ENCODE data around the gene ACSBG1. TPM values are rescaled to one million over a fixed set of nuclear protein-coding genes. Genes with fewer than 3 reads are reported as not detected.
A peak's percentile ranks its signal among the peaks of the same experiment; 100 is the strongest.

Gene ACSBG1
- total and polyA plus RNA-seq, 4 experiments from 2014 or later = not detected

GRCh38 chr15:78272316-78272715 is 38.0 kb upstream of the ACSBG1 start:
- Histone ChIP-seq H3K27ac (ENCODE audit: low read depth, low read length) (no peak overlapping the region), H3K36me3 (ENCODE audit: insufficient read depth, low read length) (peaks cover 6% of the 10 kb centered on the region), H3K27me3 (ENCODE audit: insufficient read depth, low read length) (no peaks in the 10 kb centered on the region), H3K4me1 (ENCODE audit: insufficient read depth, low read length) (no peaks in the 10 kb centered on the region), H3K4me3 (ENCODE audit: low read length in 2 of 2) (no peak overlapping the region), H3K9me3 (ENCODE audit: control insufficient read depth in 1 of 2, low read length in 2 of 2) (no peaks in the 10 kb centered on the region)
- H3K27ac Mint-ChIP-seq = no peak overlapping the region
- no peaks in the 10 kb centered on the region for H3K27me3 Mint-ChIP-seq
- H3K36me3 Mint-ChIP-seq = peaks cover 5 to 42% of the 10 kb centered on the region in 2 donors
- intact Hi-C loops (cut with micrococcal nuclease) = no loop called here
- POLR2A ChIA-PET (ENCODE audit: partially characterized antibody) = interaction anchor here (0.6 kb wide), 1 partner anchor 188 kb away, joined by 3 read pairs; no protein-coding TSS in a partner anchor
- no peak overlapping the region for H3K4me3 Mint-ChIP-seq
- CTCF ChIA-PET (ENCODE audit: partially characterized antibody) = interaction anchor here (1.0 kb wide), 1 partner anchor 10 kb away, joined by 3 read pairs; no protein-coding TSS in a partner anchor
- H3K4me1 Mint-ChIP-seq = peaks cover 2 to 9% (median 6%) of the 10 kb centered on the region in 4 donors
- H3K9me3 Mint-ChIP-seq = no peaks in the 10 kb centered on the region
- DNase-seq = no peak

GRCh38 chr15:78266806-78267205 is 32.4 kb upstream of the ACSBG1 start:
- Mint-ChIP-seq H3K27me3 (no peaks in the 10 kb centered on the region), H3K36me3 (peaks cover 3 to 8% of the 10 kb centered on the region in 2 donors), H3K4me1 (peaks cover 21 to 34% (median 26%) of the 10 kb centered on the region in 4 donors), H3K9me3 (no peaks in the 10 kb centered on the region), H3K4me3 (peak overlapping the region in 4 of 8 donors; percentile 10 to 55 (median 29)), H3K27ac (peak overlapping the region in 3 of 7 donors; percentile 31 to 87 (median 67))
- Histone ChIP-seq H3K27ac (ENCODE audit: low read depth, low read length) (no peak overlapping the region), H3K4me3 (ENCODE audit: low read length in 2 of 2) (no peak overlapping the region), H3K36me3 (ENCODE audit: insufficient read depth, low read length) (no peaks in the 10 kb centered on the region), H3K27me3 (ENCODE audit: insufficient read depth, low read length) (no peaks in the 10 kb centered on the region), H3K4me1 (ENCODE audit: insufficient read depth, low read length) (peaks cover 22% of the 10 kb centered on the region), H3K9me3 (ENCODE audit: control insufficient read depth in 1 of 2, low read length in 2 of 2) (no peaks in the 10 kb centered on the region)
- ChIA-PET POLR2A (ENCODE audit: partially characterized antibody) (no interaction called here), CTCF (ENCODE audit: partially characterized antibody) (interaction anchor here (1.5 to 3.2 kb wide), 4 partner anchors 25 to 159 kb away, joined by 3 to 14 read pairs (median 6); partner anchors contain the start of gene SKIC8)
- intact Hi-C loops (cut with micrococcal nuclease) = no loop called here
- no peak for DNase-seq

- H3K9me3 Mint-ChIP-seq = no peaks in the 10 kb centered on the region
- no peak for DNase-seq
- ChIA-PET POLR2A (ENCODE audit: partially characterized antibody) (interaction anchor here (1.6 to 3.8 kb wide), 3 partner anchors 15 to 117 kb away, joined by 7 to 47 read pairs (median 13); partner anchors contain the start of genes IDH3A and SKIC8), CTCF (ENCODE audit: partially characterized antibody) (interaction anchor here (1.2 to 3.2 kb wide), 8 partner anchors 11 to 162 kb away, joined by 3 to 14 read pairs (median 5); partner anchors contain the start of gene SKIC8)
- intact Hi-C loops (cut with micrococcal nuclease) = no loop called here
- Histone ChIP-seq H3K9me3 (ENCODE audit: control insufficient read depth in 1 of 2, low read length in 2 of 2) (no peaks in the 10 kb centered on the region), H3K4me1 (ENCODE audit: insufficient read depth, low read length) (peaks cover 22% of the 10 kb centered on the region), H3K4me3 (ENCODE audit: low read length in 2 of 2) (no peak overlapping the region), H3K27me3 (ENCODE audit: insufficient read depth, low read length) (no peaks in the 10 kb centered on the region), H3K36me3 (ENCODE audit: insufficient read depth, low read length) (no peaks in the 10 kb centered on the region), H3K27ac (ENCODE audit: low read depth, low read length) (no peak overlapping the region)
- H3K36me3 Mint-ChIP-seq = peaks cover 3 to 4% of the 10 kb centered on the region in 2 donors
- no peaks in the 10 kb centered on the region for H3K27me3 Mint-ChIP-seq
- peak overlapping the region in 5 of 8 donors; percentile 88 to 94 (median 89) for H3K4me3 Mint-ChIP-seq
- H3K4me1 Mint-ChIP-seq = peaks cover 21 to 34% (median 26%) of the 10 kb centered on the region in 4 donors
- H3K27ac Mint-ChIP-seq = peak overlapping the region in 4 of 7 donors; percentile 14 to 95 (median 88)
Measured at GRCh38 chr15:78266229-78266628, 31.9 kb upstream of the ACSBG1 start.

DNA sequence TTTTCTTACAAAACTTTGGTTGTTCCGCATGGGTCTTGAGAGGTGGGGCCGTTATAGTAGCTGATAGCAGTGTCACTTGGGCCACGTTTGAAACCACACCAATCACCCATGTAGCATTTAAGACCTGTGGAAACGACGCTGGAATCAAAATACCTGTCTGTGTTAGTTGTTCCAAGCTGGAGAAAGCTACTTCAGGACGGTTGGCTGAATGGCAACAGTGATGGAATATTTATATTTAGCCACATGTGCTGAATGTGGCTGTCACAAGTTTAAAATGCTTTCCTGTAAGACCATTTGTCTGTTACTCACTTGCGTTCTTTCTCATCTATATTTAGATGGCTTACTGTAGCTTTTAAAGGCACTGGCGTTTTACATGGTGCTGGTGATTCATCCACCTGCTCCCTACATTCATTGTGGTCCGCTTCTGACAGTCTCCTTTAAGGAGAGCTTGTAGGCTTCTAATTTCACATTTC is 31.4 kb upstream of the ACSBG1 start:
- peaks cover 22% of the 10 kb centered on the region for H3K4me1 ChIP-seq (ENCODE audit: insufficient read depth, low read length)
- Mint-ChIP-seq H3K4me1 (peaks cover 21 to 34% (median 26%) of the 10 kb centered on the region in 4 donors), H3K36me3 (peaks cover 3 to 4% of the 10 kb centered on the region in 2 donors), H3K4me3 (peak overlapping the region; percentile 88 to 94 (median 89)), H3K9me3 (no peaks in the 10 kb centered on the region), H3K27me3 (no peaks in the 10 kb centered on the region), H3K27ac (peak overlapping the region in 6 of 7 donors; percentile 87 to 95 (median 91))
- CTCF ChIA-PET (ENCODE audit: partially characterized antibody) = interaction anchor here (1.2 to 3.2 kb wide), 9 partner anchors 12 to 162 kb away, joined by 3 to 14 read pairs (median 5); partner anchors contain the start of gene SKIC8
- POLR2A ChIA-PET (ENCODE audit: partially characterized antibody) = interaction anchor here (1.0 to 3.8 kb wide), 7 partner anchors 8 to 275 kb away, joined by 3 to 47 read pairs (median 8); partner anchors contain the start of genes IDH3A, IREB2, PSMA4 and SKIC8
- H3K36me3 ChIP-seq (ENCODE audit: insufficient read depth, low read length) = no peaks in the 10 kb centered on the region
- no peak overlapping the region for H3K27ac ChIP-seq (ENCODE audit: low read depth, low read length)
- H3K9me3 ChIP-seq (ENCODE audit: control insufficient read depth in 1 of 2, low read length in 2 of 2) = no peaks in the 10 kb centered on the region
- peak in 1 of 5 donors; percentile 10 for DNase-seq
- intact Hi-C loops (cut with micrococcal nuclease) = no loop called here
- no peaks in the 10 kb centered on the region for H3K27me3 ChIP-seq (ENCODE audit: insufficient read depth, low read length)
- no peak overlapping the region for H3K4me3 ChIP-seq (ENCODE audit: low read length in 2 of 2)

DNA sequence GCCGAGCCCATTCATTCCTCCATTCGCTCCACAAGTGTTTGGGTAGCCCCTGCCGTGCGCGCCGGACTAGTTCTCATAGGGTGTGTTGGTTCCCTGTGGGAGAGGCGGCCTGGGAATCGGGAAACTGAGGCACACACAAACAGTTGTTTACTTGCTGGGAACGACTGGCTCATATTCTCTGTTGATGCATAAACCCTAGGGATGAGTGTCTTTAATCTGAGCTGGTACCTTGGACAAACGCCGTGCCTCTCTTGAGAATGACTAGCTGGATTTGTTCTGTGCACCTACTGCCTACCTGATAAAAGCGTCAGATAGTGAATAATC is 30.7 kb upstream of the ACSBG1 start:
- no peak for DNase-seq
- Histone ChIP-seq H3K27me3 (ENCODE audit: insufficient read depth, low read length) (no peaks in the 10 kb centered on the region), H3K9me3 (ENCODE audit: control insufficient read depth in 1 of 2, low read length in 2 of 2) (no peaks in the 10 kb centered on the region), H3K36me3 (ENCODE audit: insufficient read depth, low read length) (no peaks in the 10 kb centered on the region), H3K4me3 (ENCODE audit: low read length in 2 of 2) (peak overlapping the region; percentile 55 to 58), H3K4me1 (ENCODE audit: insufficient read depth, low read length) (peaks cover 22% of the 10 kb centered on the region), H3K27ac (ENCODE audit: low read depth, low read length) (peak overlapping the region; percentile 63)
- H3K4me3 Mint-ChIP-seq = peak overlapping the region; percentile 88 to 94 (median 89)
- intact Hi-C loops (cut with micrococcal nuclease) = no loop called here
- POLR2A ChIA-PET (ENCODE audit: partially characterized antibody) = interaction anchor here (1.0 to 3.8 kb wide), 9 partner anchors 9 to 496 kb away, joined by 3 to 47 read pairs (median 7); partner anchors contain the start of genes IDH3A, IREB2, PSMA4 and SKIC8
- H3K36me3 Mint-ChIP-seq = peaks cover 0 to 4% of the 10 kb centered on the region in 2 donors
- peaks cover 21 to 34% (median 23%) of the 10 kb centered on the region in 4 donors for H3K4me1 Mint-ChIP-seq
- no peaks in the 10 kb centered on the region for H3K27me3 Mint-ChIP-seq
- H3K9me3 Mint-ChIP-seq = no peaks in the 10 kb centered on the region
- peak overlapping the region; percentile 87 to 95 (median 91) for H3K27ac Mint-ChIP-seq
- CTCF ChIA-PET (ENCODE audit: partially characterized antibody) = interaction anchor here (1.2 to 3.2 kb wide), 10 partner anchors 12 to 163 kb away, joined by 3 to 14 read pairs (median 4); partner anchors contain the start of gene SKIC8

GRCh38 chr15:78264304-78265136 is 30.2 kb upstream of the ACSBG1 start, which contains the start of gene DNAJA4:
Gene DNAJA4, plus strand, starts transcription at chr15:78264562. Its CDS starts 202 bp downstream, at chr15:78264764.
- POLR2A ChIA-PET (ENCODE audit: partially characterized antibody) = interaction anchor here (1.0 to 3.8 kb wide), 10 partner anchors 9 to 497 kb away, joined by 3 to 47 read pairs (median 6); partner anchors contain the start of genes IDH3A, IREB2, PSMA4 and SKIC8
- H3K4me3 ChIP-seq (ENCODE audit: low read length in 2 of 2) = peak within 1 kb of the TSS; percentile 55 to 58
- no peaks in the 10 kb centered on the region for H3K9me3 Mint-ChIP-seq
- H3K36me3 ChIP-seq (ENCODE audit: insufficient read depth, low read length) = no peaks in the 10 kb centered on the region
- H3K27ac ChIP-seq (ENCODE audit: low read depth, low read length) = peak within 1 kb of the TSS; percentile 63
- peak within 1 kb of the TSS; percentile 88 to 94 (median 89) for H3K4me3 Mint-ChIP-seq
- peak within 1 kb of the TSS; percentile 87 to 96 (median 91) for H3K27ac Mint-ChIP-seq
- CTCF ChIA-PET (ENCODE audit: partially characterized antibody) = interaction anchor here (1.2 to 3.2 kb wide), 6 partner anchors 12 to 164 kb away, joined by 3 to 14 read pairs (median 4); partner anchors contain the start of gene SKIC8
- DNase-seq = peak; percentile 67 to 76 (median 73)
- no peaks in the 10 kb centered on the region for H3K9me3 ChIP-seq (ENCODE audit: control insufficient read depth in 1 of 2, low read length in 2 of 2)
- H3K36me3 Mint-ChIP-seq = peaks cover 0 to 4% of the 10 kb centered on the region in 2 donors
- intact Hi-C loops (cut with micrococcal nuclease) = no loop called here
- H3K27me3 Mint-ChIP-seq = no peaks in the 10 kb centered on the region
- H3K4me1 Mint-ChIP-seq = peaks cover 19 to 34% (median 22%) of the 10 kb centered on the region in 4 donors
- H3K27me3 ChIP-seq (ENCODE audit: insufficient read depth, low read length) = no peaks in the 10 kb centered on the region
- peaks cover 22% of the 10 kb centered on the region for H3K4me1 ChIP-seq (ENCODE audit: insufficient read depth, low read length)
